SK-N-SH (cell line): ENCODE results near the gene SGTA.

ENCODE experiments used
- EP300 ChIP-seq, 2 experiments: IDR thresholded peaks; 2 replicates each; pipeline versions ENCODE4 v1.4.0 to v1.6.1; 2012; ENCODE audit warnings: borderline replicate concordance in 1 of 2, low read depth in 1 of 2, low read length in 1 of 2
- POLR2AphosphoS5 ChIP-seq: IDR thresholded peaks from 2 replicates; pipeline ENCODE4 v1.6.1; 2012; ENCODE audit warnings: low read depth, low read length
- TAF1 ChIP-seq: IDR thresholded peaks from 2 replicates; pipeline ENCODE4 v1.6.1; 2012; ENCODE audit warnings: low read depth, mild to moderate bottlenecking, low read length, moderate library complexity, borderline replicate concordance

DNA sequence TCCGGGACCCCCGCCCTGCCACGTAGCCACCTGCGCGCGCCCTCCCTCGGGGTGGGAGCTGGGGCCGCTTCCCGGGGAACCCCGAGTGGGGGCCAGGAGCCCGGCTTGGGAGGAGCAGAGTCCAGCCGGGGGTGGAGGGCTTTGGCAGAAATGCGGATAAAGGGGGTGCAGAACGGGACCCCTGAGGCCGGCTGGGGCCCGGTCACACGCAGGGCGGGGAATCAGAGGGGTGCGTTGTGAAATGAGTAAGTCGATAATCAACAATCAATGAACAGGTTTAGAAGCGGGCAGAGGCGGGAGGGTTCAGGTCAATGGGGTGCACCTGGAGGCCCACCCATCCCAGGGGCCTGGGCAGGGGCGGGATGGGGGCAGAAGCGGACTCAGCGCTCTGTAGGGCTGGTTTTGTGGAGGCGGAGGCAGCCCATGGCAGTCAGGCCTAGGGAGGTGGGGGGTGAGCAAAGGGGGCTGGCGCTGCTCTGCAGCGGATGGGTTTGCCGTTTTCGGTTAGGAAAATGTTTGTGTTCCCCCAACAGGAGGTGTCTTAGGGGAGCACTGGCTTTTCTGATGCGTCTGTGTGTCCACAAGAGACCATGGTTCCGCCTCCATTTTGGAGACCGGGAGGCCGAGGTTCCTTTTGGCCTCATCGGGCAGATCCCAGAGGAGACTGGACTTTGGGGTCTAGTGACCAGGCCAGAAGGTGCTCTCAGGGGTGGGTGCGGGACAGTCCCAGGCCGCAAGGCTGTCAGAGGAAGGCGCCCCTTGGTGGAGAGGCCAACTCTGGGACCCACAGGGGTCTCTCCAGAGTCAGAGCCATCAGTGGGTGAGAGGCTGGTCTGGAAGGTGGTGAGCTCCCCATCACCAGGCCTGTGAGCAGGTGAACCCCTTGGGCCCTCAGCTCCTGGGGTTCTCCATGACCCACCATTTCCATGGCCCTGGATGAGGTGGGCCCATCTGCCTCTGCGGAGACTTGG, 61.2 kb downstream of the SGTA start:
- no peak for TF ChIP-seq POLR2AphosphoS5
- TF ChIP-seq TAF1 = no peak
- no peak for TF ChIP-seq EP300 (IDR thresholded peaks at IDR 0.05; ENCODE audit: borderline replicate concordance in 1 of 2, low read depth in 1 of 2, low read length in 1 of 2)
